Adrenal gland (tissue), 5 donors: Measurements from ENCODE around the gene PDE6B.

Experiments
- POLR2A ChIP-seq, 2 donors: fragments of 450-650 bp; IDR thresholded peaks; one replicate each; pipeline ENCODE4 v1.6.1; 2017; ENCODE audit warnings: antibody characterized with exemption in 2 of 2, mild to moderate bottlenecking in 2 of 2, moderate library complexity in 1 of 2
- TF ChIP-seq, protein P1 (sequence below), 6 experiments: fragments of 450-650 bp in 4 of 6; fragments of 200-600 bp in 2 of 6; sonication (generic) in 1 of 6; IDR thresholded peaks; 1 replicate in 5 of 6; 2 replicates in 1 of 6; pipeline versions ENCODE4 v1.5.1 to v1.8.0; 2016 to 2021; ENCODE audit warnings: antibody characterized with exemption in 6 of 6, mild to moderate bottlenecking in 2 of 6, moderate library complexity in 1 of 6
- donor health status: DM: no; HTN: no; CAD: no.

GRCh38 chr4:717601-718320 lies 92.4 kb downstream of the PDE6B start:
- TF ChIP-seq, protein P1, sequence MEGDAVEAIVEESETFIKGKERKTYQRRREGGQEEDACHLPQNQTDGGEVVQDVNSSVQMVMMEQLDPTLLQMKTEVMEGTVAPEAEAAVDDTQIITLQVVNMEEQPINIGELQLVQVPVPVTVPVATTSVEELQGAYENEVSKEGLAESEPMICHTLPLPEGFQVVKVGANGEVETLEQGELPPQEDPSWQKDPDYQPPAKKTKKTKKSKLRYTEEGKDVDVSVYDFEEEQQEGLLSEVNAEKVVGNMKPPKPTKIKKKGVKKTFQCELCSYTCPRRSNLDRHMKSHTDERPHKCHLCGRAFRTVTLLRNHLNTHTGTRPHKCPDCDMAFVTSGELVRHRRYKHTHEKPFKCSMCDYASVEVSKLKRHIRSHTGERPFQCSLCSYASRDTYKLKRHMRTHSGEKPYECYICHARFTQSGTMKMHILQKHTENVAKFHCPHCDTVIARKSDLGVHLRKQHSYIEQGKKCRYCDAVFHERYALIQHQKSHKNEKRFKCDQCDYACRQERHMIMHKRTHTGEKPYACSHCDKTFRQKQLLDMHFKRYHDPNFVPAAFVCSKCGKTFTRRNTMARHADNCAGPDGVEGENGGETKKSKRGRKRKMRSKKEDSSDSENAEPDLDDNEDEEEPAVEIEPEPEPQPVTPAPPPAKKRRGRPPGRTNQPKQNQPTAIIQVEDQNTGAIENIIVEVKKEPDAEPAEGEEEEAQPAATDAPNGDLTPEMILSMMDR (IDR thresholded peaks at IDR 0.05) = no peak
- no peak for TF ChIP-seq POLR2A (IDR thresholded peaks at IDR 0.05)
